Thoracic aorta (tissue), 2 donors: ENCODE measurements around the gene SCN1B. TPM values are rescaled to one million over a fixed set of nuclear protein-coding genes. Genes with fewer than 3 reads are reported as not detected.

ENCODE experiments used
- ATAC-seq: fragments of 150-250 bp; one replicate; pipeline ENCODE4 v1.8.0; 2017; ENCODE audit warnings: low read depth; ENCODE audit not compliant: insufficient number of reproducible peaks, low FRiP score
- DNase-seq: peaks from one replicate; pipeline ENCODE4 v3.0.0-alpha.2; 2020; ENCODE audit warnings: low spot score
- H3K27ac ChIP-seq, 2 donors: fragments of 200-600 bp; sonication (generic); 1 replicate in 1 of 2; 2 replicates in 1 of 2; pipeline ENCODE4 v1.5.1; 2016; ENCODE audit warnings: mild to moderate bottlenecking in 2 of 2, moderate library complexity in 2 of 2
- H3K27me3 ChIP-seq: fragments of 200-600 bp; sonication (generic); replicated peaks from 2 replicates; pipeline ENCODE4 v1.6.0; 2016; ENCODE audit warnings: mild to moderate bottlenecking; ENCODE audit not compliant: insufficient read depth
- H3K36me3 ChIP-seq: fragments of 200-600 bp; sonication (generic); one replicate; pipeline ENCODE4 v1.5.1; 2016
- H3K4me1 ChIP-seq, 2 donors: fragments of 200-600 bp; sonication (generic); 1 replicate in 1 of 2; 2 replicates in 1 of 2; pipeline versions ENCODE4 v1.5.1 to v1.6.0; 2016; ENCODE audit warnings: low read depth in 2 of 2, mild to moderate bottlenecking in 1 of 2; ENCODE audit not compliant: control insufficient read depth in 1 of 2
- H3K4me3 ChIP-seq: fragments of 200-600 bp; sonication (generic); 2 replicates; pipeline ENCODE4 v1.5.1; 2016; ENCODE audit warnings: mild to moderate bottlenecking
- H3K9me3 ChIP-seq: fragments of 200-600 bp; sonication (generic); 2 replicates; pipeline ENCODE4 v1.5.1; 2016
- CTCF ChIP-seq: fragments of 200-600 bp; sonication (generic); IDR thresholded peaks from one replicate; pipeline ENCODE4 v1.5.1; 2019; ENCODE audit warnings: antibody characterized with exemption
- total RNA-seq, 2 donors: library from RNA; depleted of rRNA; stranded (reverse); fragments of >200 nt; gene quantifications; one replicate each; pipeline versions ENCODE4 v1.1.0 to v1.2.3, GENCODE V29; 2016

The SCN1B gene
- total RNA-seq, 2 donors from 2014 or later, result 25.1 to 26.0 TPM

GRCh38 chr19:34998777-34999497, 31.3 kb upstream of the SCN1B start:
- peaks cover 3 to 73% of the 10 kb centered on the region in 2 donors for H3K4me1 ChIP-seq
- peak overlapping the region; percentile 100 for H3K27ac ChIP-seq
- no peaks in the 10 kb centered on the region for H3K36me3 ChIP-seq
- no peak for DNase-seq
- peak overlapping the region; percentile 95 for H3K4me3 ChIP-seq
- no peak for TF ChIP-seq CTCF
- no peaks in the 10 kb centered on the region for H3K27me3 ChIP-seq
- no peaks in the 10 kb centered on the region for H3K9me3 ChIP-seq
- ATAC-seq, result no peak

GRCh38 chr19:34999498-35000337, 30.6 kb upstream of the SCN1B start, which contains the start of gene GRAMD1A:
TSS of gene GRAMD1A (plus strand) at chr19:35000323. CDS start at chr19:35000479, 156 bp downstream.
- Histone ChIP-seq H3K4me1 (peaks cover 3 to 70% of the 10 kb centered on the region in 2 donors), H3K4me3 (peak within 1 kb of the TSS; percentile 95), H3K9me3 (no peaks in the 10 kb centered on the region), H3K27me3 (no peaks in the 10 kb centered on the region), H3K27ac (peak within 1 kb of the TSS; percentile 100), H3K36me3 (no peaks in the 10 kb centered on the region)
- TF ChIP-seq CTCF, result no peak
- DNase-seq (peak; percentile 41), ATAC-seq (peak; percentile 72)

- H3K36me3 ChIP-seq, result no peaks in the 10 kb centered on the region
- H3K27me3 ChIP-seq, result no peaks in the 10 kb centered on the region
- DNase-seq (no peak), ATAC-seq (no peak)
- H3K4me3 ChIP-seq, result peak overlapping the region; percentile 95
- no peaks in the 10 kb centered on the region for H3K9me3 ChIP-seq
- TF ChIP-seq CTCF, result no peak
- H3K4me1 ChIP-seq, result peaks cover 3 to 65% of the 10 kb centered on the region in 2 donors
- peak overlapping the region; percentile 100 for H3K27ac ChIP-seq
Observed at GRCh38 chr19:35000338-35000646, 30.0 kb upstream of the SCN1B start.

- ATAC-seq, result no peak
- H3K4me1 ChIP-seq, result peaks cover 3 to 60% of the 10 kb centered on the region in 2 donors
Observed at GRCh38 chr19:35000647-35001501, 29.4 kb upstream of the SCN1B start.

More at GRCh38 chr19:35000647-35001501, 29.4 kb upstream of the SCN1B start:
- H3K36me3 ChIP-seq, result no peaks in the 10 kb centered on the region
- no peak for TF ChIP-seq CTCF
- DNase-seq, result no peak
- H3K4me3 ChIP-seq, result peak overlapping the region; percentile 95
- H3K27me3 ChIP-seq, result no peaks in the 10 kb centered on the region
- H3K27ac ChIP-seq, result peak overlapping the region; percentile 100
- H3K9me3 ChIP-seq, result no peaks in the 10 kb centered on the region
